H9 (cell line): Measurements from ENCODE around the gene RBM15. TPM values are rescaled to one million over a fixed set of nuclear protein-coding genes. Genes with fewer than 3 reads are reported as not detected.

Experiments used
- DNase-seq: peaks from one replicate; pipeline ENCODE4 v3.0.0-alpha.2; 2017
- H2AFZ ChIP-seq: one replicate; pipeline ENCODE4 v1.6.1; 2013; ENCODE audit warnings: mild to moderate bottlenecking, low read length, control low read depth, moderate library complexity
- H2AK5ac ChIP-seq: 2 replicates; pipeline ENCODE4 v1.6.1; 2013; ENCODE audit warnings: low read length, control low read depth, mixed read lengths; ENCODE audit not compliant: insufficient read length
- H2BK120ac ChIP-seq: one replicate; pipeline ENCODE4 v1.6.1; 2013; ENCODE audit warnings: low read depth, mild to moderate bottlenecking, low read length, control low read depth, inconsistent platforms; ENCODE audit not compliant: poor library complexity, severe bottlenecking
- H2BK12ac ChIP-seq: 2 replicates; pipeline ENCODE4 v1.6.1; 2013; ENCODE audit warnings: low read length, control low read depth, mixed read lengths, low read depth; ENCODE audit not compliant: insufficient read length
- H2BK15ac ChIP-seq: 2 replicates; pipeline ENCODE4 v1.6.1; 2013; ENCODE audit warnings: low read depth, low read length, control low read depth
- H2BK20ac ChIP-seq: one replicate; pipeline ENCODE4 v1.6.1; 2013; ENCODE audit warnings: low read depth, mild to moderate bottlenecking, low read length, control low read depth, inconsistent platforms; ENCODE audit not compliant: poor library complexity, severe bottlenecking
- H2BK5ac ChIP-seq: 2 replicates; pipeline ENCODE4 v1.6.1; 2013; ENCODE audit warnings: low read length, control low read depth, mixed read lengths; ENCODE audit not compliant: insufficient read length
- H3K14ac ChIP-seq: 2 replicates; pipeline ENCODE4 v1.6.1; 2013; ENCODE audit warnings: low read length, control low read depth; ENCODE audit not compliant: insufficient read depth
- H3K18ac ChIP-seq: 2 replicates; pipeline ENCODE4 v1.6.1; 2013; ENCODE audit warnings: low read depth, mild to moderate bottlenecking, mixed read lengths, low read length, control low read depth; ENCODE audit not compliant: insufficient read length
- H3K23ac ChIP-seq: 2 replicates; pipeline ENCODE4 v1.6.1; 2013; ENCODE audit warnings: low read length, control low read depth, mixed read lengths, low read depth; ENCODE audit not compliant: insufficient read length
- H3K23me2 ChIP-seq: 2 replicates; pipeline ENCODE4 v1.6.1; 2013; ENCODE audit warnings: low read depth, mild to moderate bottlenecking, mixed read lengths, low read length, control low read depth; ENCODE audit not compliant: insufficient read length, poor library complexity, severe bottlenecking
- H3K27ac ChIP-seq: 2 replicates; pipeline ENCODE4 v1.5.1; 2013; ENCODE audit warnings: low read length, control low read depth, mixed read lengths, low read depth; ENCODE audit not compliant: insufficient read length
- H3K27me3 ChIP-seq: 2 replicates; pipeline ENCODE4 v1.6.1; 2013; ENCODE audit warnings: low read length, control low read depth, inconsistent platforms; ENCODE audit not compliant: insufficient read depth
- H3K4ac ChIP-seq: 2 replicates; pipeline ENCODE4 v1.6.1; 2013; ENCODE audit warnings: low read depth, mild to moderate bottlenecking, control low read depth, inconsistent platforms, low read length, moderate library complexity
- H3K4me1 ChIP-seq: 2 replicates; pipeline ENCODE4 v1.6.1; 2013; ENCODE audit warnings: low read length, control low read depth, inconsistent platforms; ENCODE audit not compliant: insufficient read depth
- H3K4me2 ChIP-seq: 2 replicates; pipeline ENCODE4 v1.6.1; 2013; ENCODE audit warnings: low read length, control low read depth, mixed read lengths; ENCODE audit not compliant: insufficient read length, insufficient read depth
- H3K56ac ChIP-seq: 2 replicates; pipeline ENCODE4 v1.6.1; 2013; ENCODE audit warnings: low read depth, mild to moderate bottlenecking, mixed read lengths, low read length, control low read depth; ENCODE audit not compliant: insufficient read length
- H3K79me1 ChIP-seq: 2 replicates; pipeline ENCODE4 v1.6.1; 2013; ENCODE audit warnings: low read depth, mild to moderate bottlenecking, moderate library complexity, low read length, control low read depth, inconsistent platforms; ENCODE audit not compliant: insufficient read depth, poor library complexity, severe bottlenecking
- H3K79me2 ChIP-seq: 2 replicates; pipeline ENCODE4 v1.6.1; 2013; ENCODE audit warnings: low read length, control low read depth, inconsistent platforms; ENCODE audit not compliant: insufficient read depth
- H3K9ac ChIP-seq: 2 replicates; pipeline ENCODE4 v1.6.1; 2013; ENCODE audit warnings: low read length, control low read depth, mixed read lengths; ENCODE audit not compliant: insufficient read length; ENCODE audit errors: extremely low read depth
- H3K9me3 ChIP-seq: one replicate; pipeline ENCODE4 v1.6.1; 2013; ENCODE audit warnings: low read depth, low read length, inconsistent platforms; ENCODE audit not compliant: control insufficient read depth
- H3T11ph ChIP-seq: one replicate; pipeline ENCODE4 v1.6.1; 2013; ENCODE audit warnings: mild to moderate bottlenecking, low read length, control low read depth, inconsistent platforms
- H4K20me1 ChIP-seq: one replicate; pipeline ENCODE4 v1.6.1; 2013; ENCODE audit not compliant: control insufficient read depth, insufficient read length, insufficient read depth
- H4K5ac ChIP-seq: 2 replicates; pipeline ENCODE4 v1.6.1; 2013; ENCODE audit warnings: low read depth, mild to moderate bottlenecking, mixed read lengths, low read length, control low read depth; ENCODE audit not compliant: insufficient read length
- H4K8ac ChIP-seq: replicated peaks from 2 replicates; pipeline ENCODE4 v1.6.1; 2013; ENCODE audit warnings: low read length, control low read depth, mixed read lengths, low read depth; ENCODE audit not compliant: insufficient read length
- H4K91ac ChIP-seq: 2 replicates; pipeline ENCODE4 v1.6.1; 2013; ENCODE audit warnings: low read depth, mild to moderate bottlenecking, moderate library complexity, mixed read lengths, low read length, control low read depth; ENCODE audit not compliant: insufficient read length
- H3K27ac Mint-ChIP-seq, 3 experiments: 2 replicates in 2 of 3; 3 replicates in 1 of 3; pipeline ENCODE4 v1.8.0; 2020 to 2021; ENCODE audit warnings: mixed read lengths in 3 of 3, mild to moderate bottlenecking in 1 of 3, moderate library complexity in 1 of 3
- H3K27me3 Mint-ChIP-seq: 2 replicates; pipeline ENCODE4 v1.8.0; 2021; ENCODE audit warnings: low read depth, mild to moderate bottlenecking, moderate library complexity, mixed read lengths
- H3K36me3 Mint-ChIP-seq, 3 experiments: 2 replicates in 2 of 3; 3 replicates in 1 of 3; pipeline ENCODE4 v1.8.0; 2020 to 2021; ENCODE audit warnings: low read depth in 3 of 3, mixed read lengths in 3 of 3; ENCODE audit not compliant: insufficient read depth in 1 of 3
- H3K4me1 Mint-ChIP-seq, 2 experiments: 2 replicates each; pipeline ENCODE4 v1.8.0; 2020; ENCODE audit warnings: mixed read lengths in 2 of 2
- H3K4me3 Mint-ChIP-seq, 2 experiments: 2 replicates in 1 of 2; 3 replicates in 1 of 2; pipeline ENCODE4 v1.8.0; 2020 to 2021; ENCODE audit warnings: mild to moderate bottlenecking in 2 of 2, mixed read lengths in 2 of 2, moderate library complexity in 1 of 2
- H3K9me3 Mint-ChIP-seq, 2 experiments: 2 replicates in 1 of 2; 3 replicates in 1 of 2; pipeline ENCODE4 v1.8.0; 2020; ENCODE audit warnings: mild to moderate bottlenecking in 2 of 2, mixed read lengths in 2 of 2, moderate library complexity in 1 of 2
- WGBS: extraction: QIAGEN DNeasy Blood & Tissue Kit; methylation state at CpG from one replicate; pipeline ENCODE4 v1.1.7; 2013; ENCODE audit warnings: missing lambda C conversion rate, low lambda C conversion rate, mixed read lengths; ENCODE audit not compliant: insufficient read length; ENCODE audit errors: extremely low coverage; 5-methylcytosine and 5-hydroxymethylcytosine counted together
- total RNA-seq: library from RNA; stranded (reverse); gene quantifications from 2 replicates; pipeline ENCODE4 v1.2.1, GENCODE V29; 2021
- TF ChIP-seq, protein P1 (sequence below): fragments of 200-600 bp; sonication (generic); conservative IDR thresholded peaks from 3 replicates; pipeline ENCODE4 v1.8.0; 2021; ENCODE audit warnings: antibody characterized with exemption, mild to moderate bottlenecking

The RBM15 gene
- total RNA-seq, 1 experiment from 2014 or later = 62.0 TPM

DNA sequence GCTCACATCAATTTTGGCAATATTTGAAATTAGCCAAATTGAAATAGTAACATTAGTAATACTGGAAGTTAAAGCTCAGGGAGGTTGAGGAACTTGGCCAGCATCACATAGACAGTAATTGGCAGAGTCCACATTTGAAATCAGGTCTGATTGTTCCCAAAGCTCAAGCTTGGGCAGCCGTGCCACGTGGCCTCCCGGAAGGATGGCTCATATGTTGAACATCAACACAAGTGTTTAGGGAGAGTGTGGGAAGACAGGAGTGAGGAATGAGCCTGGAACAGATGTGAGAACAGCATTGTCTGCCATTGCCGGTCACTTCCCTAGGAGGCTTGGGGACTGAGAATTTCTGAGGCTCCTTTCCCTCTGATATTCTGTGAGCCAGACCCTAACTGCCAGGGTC lies 40.2 kb upstream of the RBM15 start:
- Mint-ChIP-seq H3K9me3 (no peaks in the 10 kb centered on the region), H3K27ac (no peak overlapping the region), H3K4me3 (no peak overlapping the region), H3K27me3 (peaks cover 7% of the 10 kb centered on the region), H3K4me1 (no peaks in the 10 kb centered on the region), H3K36me3 (no peaks in the 10 kb centered on the region)
- Histone ChIP-seq H3K56ac (no peak overlapping the region), H2BK15ac (no peak overlapping the region), H3K9me3 (no peaks in the 10 kb centered on the region), H3K79me2 (no peaks in the 10 kb centered on the region), H4K5ac (no peak overlapping the region), H4K20me1 (no peaks in the 10 kb centered on the region), H3K14ac (no peak overlapping the region), H2BK5ac (no peak overlapping the region), H2BK12ac (no peak overlapping the region), H3K4me2 (no peak overlapping the region), H2AK5ac (no peak overlapping the region), H3K27me3 (no peaks in the 10 kb centered on the region), H3K18ac (no peak overlapping the region), H2AFZ (no peak overlapping the region), H3K4me1 (no peaks in the 10 kb centered on the region), H3K23me2 (no peaks in the 10 kb centered on the region), H3K27ac (no peak overlapping the region), H3K79me1 (no peaks in the 10 kb centered on the region), H3K9ac (no peak overlapping the region), H3T11ph (no peak overlapping the region), H2BK120ac (no peak overlapping the region), H4K8ac (no peak overlapping the region), H3K23ac (no peak overlapping the region), H3K4ac (no peak overlapping the region), H2BK20ac (no peak overlapping the region), H4K91ac (no peak overlapping the region)
- no CpG with 5 or more reads among the region's 4 CpGs for WGBS
- no peak for DNase-seq
- TF ChIP-seq, protein P1, sequence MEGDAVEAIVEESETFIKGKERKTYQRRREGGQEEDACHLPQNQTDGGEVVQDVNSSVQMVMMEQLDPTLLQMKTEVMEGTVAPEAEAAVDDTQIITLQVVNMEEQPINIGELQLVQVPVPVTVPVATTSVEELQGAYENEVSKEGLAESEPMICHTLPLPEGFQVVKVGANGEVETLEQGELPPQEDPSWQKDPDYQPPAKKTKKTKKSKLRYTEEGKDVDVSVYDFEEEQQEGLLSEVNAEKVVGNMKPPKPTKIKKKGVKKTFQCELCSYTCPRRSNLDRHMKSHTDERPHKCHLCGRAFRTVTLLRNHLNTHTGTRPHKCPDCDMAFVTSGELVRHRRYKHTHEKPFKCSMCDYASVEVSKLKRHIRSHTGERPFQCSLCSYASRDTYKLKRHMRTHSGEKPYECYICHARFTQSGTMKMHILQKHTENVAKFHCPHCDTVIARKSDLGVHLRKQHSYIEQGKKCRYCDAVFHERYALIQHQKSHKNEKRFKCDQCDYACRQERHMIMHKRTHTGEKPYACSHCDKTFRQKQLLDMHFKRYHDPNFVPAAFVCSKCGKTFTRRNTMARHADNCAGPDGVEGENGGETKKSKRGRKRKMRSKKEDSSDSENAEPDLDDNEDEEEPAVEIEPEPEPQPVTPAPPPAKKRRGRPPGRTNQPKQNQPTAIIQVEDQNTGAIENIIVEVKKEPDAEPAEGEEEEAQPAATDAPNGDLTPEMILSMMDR = no peak
